ENCODE data around the gene LGR6. TPM values are rescaled to one million over a fixed set of nuclear protein-coding genes. Genes with fewer than 3 reads are reported as not detected.
A peak's percentile ranks its signal among the peaks of the same experiment; 100 is the strongest.
"Not testable (repeated sequence)": the region's sequence is repeated elsewhere in the genome, so short reads cannot be mapped to it uniquely, and the experiment has no call there.

Gene LGR6, protein sequence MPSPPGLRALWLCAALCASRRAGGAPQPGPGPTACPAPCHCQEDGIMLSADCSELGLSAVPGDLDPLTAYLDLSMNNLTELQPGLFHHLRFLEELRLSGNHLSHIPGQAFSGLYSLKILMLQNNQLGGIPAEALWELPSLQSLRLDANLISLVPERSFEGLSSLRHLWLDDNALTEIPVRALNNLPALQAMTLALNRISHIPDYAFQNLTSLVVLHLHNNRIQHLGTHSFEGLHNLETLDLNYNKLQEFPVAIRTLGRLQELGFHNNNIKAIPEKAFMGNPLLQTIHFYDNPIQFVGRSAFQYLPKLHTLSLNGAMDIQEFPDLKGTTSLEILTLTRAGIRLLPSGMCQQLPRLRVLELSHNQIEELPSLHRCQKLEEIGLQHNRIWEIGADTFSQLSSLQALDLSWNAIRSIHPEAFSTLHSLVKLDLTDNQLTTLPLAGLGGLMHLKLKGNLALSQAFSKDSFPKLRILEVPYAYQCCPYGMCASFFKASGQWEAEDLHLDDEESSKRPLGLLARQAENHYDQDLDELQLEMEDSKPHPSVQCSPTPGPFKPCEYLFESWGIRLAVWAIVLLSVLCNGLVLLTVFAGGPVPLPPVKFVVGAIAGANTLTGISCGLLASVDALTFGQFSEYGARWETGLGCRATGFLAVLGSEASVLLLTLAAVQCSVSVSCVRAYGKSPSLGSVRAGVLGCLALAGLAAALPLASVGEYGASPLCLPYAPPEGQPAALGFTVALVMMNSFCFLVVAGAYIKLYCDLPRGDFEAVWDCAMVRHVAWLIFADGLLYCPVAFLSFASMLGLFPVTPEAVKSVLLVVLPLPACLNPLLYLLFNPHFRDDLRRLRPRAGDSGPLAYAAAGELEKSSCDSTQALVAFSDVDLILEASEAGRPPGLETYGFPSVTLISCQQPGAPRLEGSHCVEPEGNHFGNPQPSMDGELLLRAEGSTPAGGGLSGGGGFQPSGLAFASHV
- 0.62 TPM for total RNA-seq

DNA sequence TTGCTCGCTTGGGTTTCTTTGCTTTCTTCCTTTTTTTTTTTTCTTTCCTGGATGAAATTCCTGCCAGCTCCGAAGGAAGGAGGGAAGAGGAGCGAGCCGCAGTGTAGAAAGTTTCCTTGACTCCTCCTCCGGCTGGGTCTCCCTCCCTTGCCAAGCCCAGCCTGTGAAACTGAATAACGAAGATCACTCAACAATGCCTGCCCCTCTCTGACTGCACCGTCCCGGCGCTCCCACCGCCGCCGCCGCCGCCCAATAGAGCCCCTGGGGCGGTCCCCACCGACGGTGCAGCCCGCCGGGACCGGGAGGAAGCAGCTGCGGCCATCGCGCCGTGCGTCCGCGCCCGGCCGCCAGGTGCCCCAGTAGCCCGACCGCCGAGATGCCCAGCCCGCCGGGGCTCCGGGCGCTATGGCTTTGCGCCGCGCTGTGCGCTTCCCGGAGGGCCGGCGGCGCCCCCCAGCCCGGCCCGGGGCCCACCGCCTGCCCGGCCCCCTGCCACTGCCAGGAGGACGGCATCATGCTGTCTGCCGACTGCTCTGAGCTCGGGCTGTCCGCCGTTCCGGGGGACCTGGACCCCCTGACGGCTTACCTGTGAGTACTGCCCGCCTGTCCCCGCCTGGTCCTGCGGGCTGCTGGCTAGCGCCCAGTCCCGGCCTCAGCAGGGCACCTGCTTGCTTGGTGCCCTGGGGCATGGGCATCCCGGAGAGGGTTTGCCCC is at the start of gene LGR6:
LGR6 (plus strand) TSS at position 186 of the 714 bp plus-strand sequence; CDS start at position 377, 191 bp downstream.
- no peak for DNase-seq

GRCh38 chr1:202144402-202145067 is 49.1 kb upstream of the LGR6 start, which contains the start of gene ARL8A:
Gene ARL8A, minus strand, starts transcription at chr1:202144737. Its CDS starts 165 bp downstream, at chr1:202144572.
- peak; percentile 39 for DNase-seq

GRCh38 chr1:202145068-202145743 is 48.4 kb upstream of the LGR6 start:
- no peak for DNase-seq

DNA sequence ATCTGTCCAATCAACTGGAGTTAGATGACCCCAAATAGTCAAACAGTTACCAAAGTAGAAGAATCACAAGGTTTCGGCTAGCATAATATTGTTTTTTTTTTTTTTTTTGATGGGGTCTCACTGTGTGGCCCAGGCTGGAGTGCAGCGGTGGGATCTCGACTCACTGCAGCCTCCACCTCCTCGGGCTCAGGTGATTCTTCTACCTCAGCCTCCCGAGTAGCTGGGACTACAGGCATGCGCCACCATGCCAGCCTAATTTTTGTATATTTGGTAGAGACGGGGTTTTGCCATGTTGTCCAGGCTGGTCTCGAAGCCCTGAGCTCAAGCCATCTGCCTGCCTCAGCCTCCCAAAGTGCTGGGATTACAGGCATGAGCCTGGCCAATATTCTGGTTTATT is 47.9 kb upstream of the LGR6 start:
- DNase-seq = not testable (repeated sequence)

DNA sequence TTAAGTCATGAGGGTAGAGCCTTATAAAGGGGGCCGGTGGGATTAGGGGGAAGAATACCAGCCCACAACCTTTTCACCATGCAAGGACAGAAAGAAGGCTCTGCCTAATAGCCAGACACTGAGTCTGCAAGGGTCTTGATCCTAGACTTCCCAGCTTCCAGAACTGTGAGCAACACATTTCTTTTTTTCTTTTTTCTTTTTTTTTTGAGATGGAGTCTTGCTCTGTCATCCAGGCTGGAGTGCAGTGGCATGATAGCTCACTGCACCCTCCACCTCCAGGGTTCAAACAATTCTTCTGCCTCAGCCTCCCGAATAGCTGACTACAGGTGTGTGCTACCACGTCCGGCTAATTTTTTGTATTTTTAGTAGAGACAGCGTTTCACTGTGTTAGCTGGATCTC is 47.3 kb upstream of the LGR6 start:
- no peak for DNase-seq

DNA sequence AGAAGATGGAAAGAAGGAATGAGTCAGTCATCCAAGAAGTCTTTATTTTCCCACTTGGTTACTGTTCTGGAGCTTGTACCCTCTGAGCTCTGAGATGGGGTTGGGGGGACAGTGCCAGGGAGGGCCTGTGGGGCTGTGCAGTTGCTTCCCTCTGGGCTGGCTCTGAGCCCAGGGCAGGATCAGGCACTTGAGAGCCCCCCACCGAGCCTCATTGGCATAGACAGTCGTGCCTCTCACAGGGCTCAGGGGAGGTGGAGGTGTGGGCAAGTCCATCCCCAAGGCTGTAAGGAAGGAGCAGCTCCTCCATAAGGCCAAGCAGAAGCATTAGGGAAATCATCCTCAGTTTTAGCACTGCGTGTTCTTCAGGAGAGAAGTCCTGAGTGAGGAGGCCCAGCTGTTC is 46.6 kb upstream of the LGR6 start:
- DNase-seq = no peak

GRCh38 chr1:202148391-202148790 is 45.2 kb upstream of the LGR6 start:
- DNase-seq = no peak

DNA sequence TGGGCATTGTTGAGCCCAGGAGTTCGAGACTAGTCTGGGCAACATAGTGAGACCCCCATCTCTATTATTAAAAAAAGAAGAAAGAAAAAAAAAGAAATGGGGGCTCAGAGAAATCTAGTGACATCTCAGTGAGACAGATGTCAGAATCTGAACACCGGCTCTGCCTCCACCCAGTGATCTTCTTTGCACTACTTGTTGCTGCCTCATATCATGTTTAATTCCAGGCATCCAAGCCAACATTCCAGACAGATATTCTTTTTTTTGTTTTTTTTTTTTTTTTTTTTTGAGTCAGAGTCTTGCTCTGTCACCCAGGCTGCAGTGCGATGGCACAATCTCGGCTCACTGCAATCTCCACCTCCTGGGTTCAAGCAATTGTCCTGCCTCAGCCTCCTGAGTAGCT is 44.0 kb upstream of the LGR6 start:
- no peak for DNase-seq

- DNase-seq = no peak
These were observed 43.4 kb upstream of the LGR6 start for GRCh38 chr1:202150187-202150586.

DNA sequence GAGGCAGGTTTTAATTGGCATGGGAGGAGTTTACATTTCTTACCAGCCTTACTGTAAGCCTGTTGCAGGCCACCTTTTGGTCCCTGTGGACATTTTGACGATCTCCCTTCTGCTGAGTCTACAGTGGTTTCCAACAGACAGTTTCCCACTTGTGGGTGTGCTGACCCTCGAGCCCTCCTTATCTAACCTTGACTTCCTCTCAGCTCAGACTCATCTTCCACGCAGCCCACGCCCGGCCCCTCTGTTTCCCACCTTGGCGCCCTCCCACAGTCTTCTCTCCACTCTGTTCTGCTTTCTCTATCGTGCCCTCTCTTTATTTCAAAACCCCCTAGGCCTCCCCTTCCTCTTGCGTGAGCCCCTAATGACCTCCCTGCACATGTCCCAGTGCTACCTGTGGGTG is 43.0 kb upstream of the LGR6 start:
- DNase-seq = no peak

DNA sequence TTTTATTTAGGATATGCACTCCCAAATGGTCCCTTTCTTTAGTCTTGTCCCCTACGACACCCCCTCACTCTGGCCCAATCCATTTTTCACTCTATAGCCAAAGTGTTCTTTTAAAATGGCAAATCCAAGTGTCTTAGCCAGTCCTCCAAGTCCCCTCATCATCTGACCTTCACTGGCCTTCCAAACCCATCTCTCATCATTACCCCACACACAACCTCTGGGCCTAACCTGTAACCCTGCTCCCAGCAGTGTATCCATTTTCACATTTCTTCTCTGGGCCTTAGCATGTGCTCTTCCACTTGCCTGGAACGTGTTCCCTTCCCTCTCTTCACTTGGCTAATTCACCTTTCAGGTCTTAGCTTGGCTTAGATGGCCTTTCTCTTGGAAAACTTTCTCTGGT is 42.6 kb upstream of the LGR6 start:
- DNase-seq = no peak

- DNase-seq = no peak
These were observed 41.2 kb upstream of the LGR6 start for GRCh38 chr1:202152399-202152798.

DNA sequence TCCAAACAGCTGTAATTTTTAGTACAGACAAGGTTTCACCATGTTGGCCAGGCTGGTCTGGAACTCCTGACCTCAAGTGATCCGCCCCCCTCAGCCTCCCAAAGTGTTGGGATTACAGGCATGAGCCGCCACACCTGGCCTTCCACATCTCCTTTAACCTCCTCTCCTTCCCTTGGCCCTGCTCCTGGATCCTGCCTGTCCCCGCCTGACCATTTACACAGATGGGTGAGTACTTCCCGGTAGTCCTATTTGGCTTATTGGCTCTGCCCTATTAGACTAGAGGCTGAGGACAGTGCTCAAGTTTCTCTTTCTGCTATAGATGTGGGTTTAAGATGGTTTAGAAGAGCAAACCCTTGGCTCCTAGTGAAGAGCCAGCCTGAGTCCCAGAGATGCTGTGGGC is 40.3 kb upstream of the LGR6 start:
- DNase-seq = no peak

DNA sequence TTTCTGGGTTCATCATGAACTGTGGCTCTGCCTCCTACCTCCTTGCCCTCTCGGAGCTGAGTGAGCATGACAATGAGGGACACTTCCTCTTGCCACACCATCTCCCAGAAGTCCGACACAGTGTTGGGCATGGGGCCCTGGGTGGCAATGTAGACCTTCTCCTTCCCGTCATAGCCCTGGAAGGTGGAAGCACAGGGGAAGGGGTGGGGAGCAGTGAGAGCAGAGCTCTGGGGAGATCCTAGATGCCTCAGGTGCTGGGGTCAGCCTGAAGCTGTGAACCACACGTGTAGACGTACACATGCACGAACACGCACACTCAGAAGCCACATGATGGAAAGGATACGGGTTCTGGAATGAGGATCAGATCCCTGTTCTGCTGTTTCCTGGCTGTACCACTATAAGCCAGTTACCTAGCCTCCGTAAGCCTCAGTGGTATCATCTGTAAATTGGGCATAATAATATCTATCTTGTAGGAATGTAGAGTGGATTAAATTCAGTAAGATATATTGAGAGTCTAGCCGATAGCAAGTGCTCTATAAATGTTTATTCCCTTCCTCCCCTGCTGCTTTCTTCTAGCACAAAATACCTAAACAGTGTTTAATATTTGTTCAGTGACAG is 39.3 kb upstream of the LGR6 start:
- DNase-seq = no peak

DNA sequence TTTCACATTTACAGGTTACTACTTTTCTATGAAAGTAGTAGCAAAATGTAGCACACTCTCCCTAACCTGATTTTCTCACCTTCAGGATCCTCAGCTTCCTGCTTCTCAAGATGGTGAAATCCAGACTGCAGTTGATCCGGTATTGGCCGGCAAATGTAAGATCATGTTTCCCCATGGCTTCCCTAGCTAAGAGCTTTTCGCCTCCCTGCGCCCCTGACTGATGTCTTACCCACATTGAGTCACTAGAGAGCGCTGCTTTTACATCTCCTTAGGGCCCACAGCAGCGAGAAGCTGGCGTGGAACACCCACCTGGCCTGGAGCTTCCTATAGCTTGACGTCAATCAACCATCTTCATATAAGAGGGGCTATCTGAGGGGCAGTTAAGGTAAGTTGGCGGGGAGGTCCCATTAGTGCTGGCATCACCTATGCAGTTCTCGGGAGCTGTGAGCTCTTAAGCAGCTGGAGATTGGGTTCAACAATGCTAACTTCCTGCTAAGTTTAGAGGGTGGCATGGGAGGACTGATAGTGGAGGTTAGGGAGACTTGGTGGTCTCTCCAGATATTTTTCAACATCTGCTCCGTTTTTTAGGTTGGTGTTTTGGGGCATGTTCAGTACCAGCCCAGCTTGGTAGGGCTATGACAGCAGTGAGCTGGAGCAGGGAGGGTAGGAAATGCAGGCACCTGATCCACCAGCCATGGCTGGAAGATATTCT is 38.7 kb upstream of the LGR6 start:
- no peak for DNase-seq

DNA sequence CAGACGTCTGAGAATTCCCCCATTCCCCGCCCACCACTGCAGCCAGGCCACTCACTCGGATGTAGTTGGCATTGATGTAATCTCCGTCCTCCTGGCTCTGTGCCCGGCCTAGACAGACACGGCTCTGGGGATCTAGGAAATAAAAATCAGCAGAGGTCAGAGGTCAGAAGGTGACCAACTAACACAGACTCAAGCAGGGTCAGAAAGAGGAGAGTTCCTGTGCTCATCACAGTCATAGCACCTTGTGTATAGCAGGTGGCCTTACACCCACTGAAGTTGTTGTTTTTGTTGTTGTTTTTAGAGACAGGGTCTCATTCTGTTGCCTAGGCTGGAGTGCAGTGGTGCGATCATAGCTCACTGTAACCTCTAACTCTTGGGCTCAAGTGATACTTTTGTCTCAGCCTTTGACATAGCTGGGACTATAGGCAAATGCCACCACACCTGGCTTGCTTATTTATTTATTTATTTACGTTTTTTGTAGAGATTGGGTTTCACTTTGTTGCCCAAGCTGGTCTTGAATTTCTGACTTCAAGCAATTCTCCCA is 38.0 kb upstream of the LGR6 start:
- no peak for DNase-seq

- DNase-seq = no peak
These were observed 37.0 kb upstream of the LGR6 start for GRCh38 chr1:202156590-202156989.

- no peak for DNase-seq
These were observed 35.7 kb upstream of the LGR6 start for GRCh38 chr1:202157945-202158344.

GRCh38 chr1:202158810-202159533 is 34.6 kb upstream of the LGR6 start:
- DNase-seq = no peak
